ENCODE results near the gene FKBP10. TPM values are rescaled to one million over a fixed set of nuclear protein-coding genes. Genes with fewer than 3 reads are reported as not detected.

The FKBP10 gene
- total RNA-seq, 1 donor from 2014 or later, result 143 TPM

GRCh38 chr17:41813152-41813680 lies 412 bp downstream of the FKBP10 start:
- no peak for DNase-seq (ENCODE audit: low read depth)
- TF ChIP-seq CTCF (conservative IDR thresholded peaks at IDR 0.05; ENCODE audit: low read depth, low read length), result no peak
- peak overlapping the region; percentile 64 for H3K4me3 ChIP-seq (ENCODE audit: low read depth, low read length)

- no peak for DNase-seq (ENCODE audit: low read depth)
- peak overlapping the region; percentile 64 for H3K4me3 ChIP-seq (ENCODE audit: low read depth, low read length)
- TF ChIP-seq CTCF (conservative IDR thresholded peaks at IDR 0.05; ENCODE audit: low read depth, low read length), result no peak
These were observed 908 bp downstream of the FKBP10 start for GRCh38 chr17:41813699-41814124.

GRCh38 chr17:41814195-41814594 lies 1.4 kb downstream of the FKBP10 start:
- no peak overlapping the region for H3K4me3 ChIP-seq (ENCODE audit: low read depth, low read length)
- TF ChIP-seq CTCF (conservative IDR thresholded peaks at IDR 0.05; ENCODE audit: low read depth, low read length), result no peak
- no peak for DNase-seq (ENCODE audit: low read depth)

GRCh38 chr17:41816637-41817320 lies 4.0 kb downstream of the FKBP10 start:
- TF ChIP-seq CTCF (conservative IDR thresholded peaks at IDR 0.05; ENCODE audit: low read depth, low read length), result no peak
- H3K4me3 ChIP-seq (ENCODE audit: low read depth, low read length), result no peak overlapping the region
- no peak for DNase-seq (ENCODE audit: low read depth)

GRCh38 chr17:41818024-41818423 lies 5.2 kb downstream of the FKBP10 start:
- no peak for TF ChIP-seq CTCF (conservative IDR thresholded peaks at IDR 0.05; ENCODE audit: low read depth, low read length)

GRCh38 chr17:41821776-41822175 lies 9.0 kb downstream of the FKBP10 start:
- no peak for TF ChIP-seq CTCF (conservative IDR thresholded peaks at IDR 0.05; ENCODE audit: low read depth, low read length)
- DNase-seq (ENCODE audit: low read depth), result no peak
- no peak overlapping the region for H3K4me3 ChIP-seq (ENCODE audit: low read depth, low read length)

More at GRCh38 chr17:41818024-41818423, 5.2 kb downstream of the FKBP10 start:
- no peak overlapping the region for H3K4me3 ChIP-seq (ENCODE audit: low read depth, low read length)
- DNase-seq (ENCODE audit: low read depth), result no peak

Data from epithelial cell of proximal tubule (primary cell).